GM18520 (cell line): ENCODE data around the gene MPPED1.

Experiments used
- ATAC-seq: cut with Tn5 transposase; IDR thresholded peaks from one replicate; pipeline ENCODE4 v1.9.1; 2021; ENCODE audit not compliant: unreplicated experiment

MPPED1 gene

GRCh38 chr22:43474161-43475101, 62.6 kb downstream of the MPPED1 start:
- ATAC-seq = no peak

GRCh38 chr22:43475549-43476076, 63.8 kb downstream of the MPPED1 start:
- ATAC-seq = no peak

DNA sequence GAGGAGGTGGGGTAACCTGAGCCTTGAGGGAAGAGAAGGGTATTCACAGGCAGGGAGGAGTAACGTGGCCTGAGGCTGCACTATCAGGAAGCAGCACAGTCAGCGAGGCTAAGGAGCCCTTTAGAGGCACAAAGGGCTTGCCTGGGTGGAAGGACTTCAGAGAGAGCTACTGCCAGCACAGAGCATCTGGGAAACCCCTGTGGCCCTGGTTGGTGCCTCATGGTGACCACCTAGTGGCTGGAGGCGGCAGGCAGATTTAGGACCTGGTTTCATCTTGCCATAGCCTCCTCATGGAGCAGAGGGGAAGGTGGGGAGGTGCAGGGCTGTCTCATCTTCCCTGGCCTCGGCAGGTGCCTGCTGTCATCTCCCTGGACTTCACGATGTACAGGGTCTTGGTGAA, 64.5 kb downstream of the MPPED1 start:
- ATAC-seq = no peak

GRCh38 chr22:43476751-43477725, 65.2 kb downstream of the MPPED1 start:
- ATAC-seq = no peak

DNA sequence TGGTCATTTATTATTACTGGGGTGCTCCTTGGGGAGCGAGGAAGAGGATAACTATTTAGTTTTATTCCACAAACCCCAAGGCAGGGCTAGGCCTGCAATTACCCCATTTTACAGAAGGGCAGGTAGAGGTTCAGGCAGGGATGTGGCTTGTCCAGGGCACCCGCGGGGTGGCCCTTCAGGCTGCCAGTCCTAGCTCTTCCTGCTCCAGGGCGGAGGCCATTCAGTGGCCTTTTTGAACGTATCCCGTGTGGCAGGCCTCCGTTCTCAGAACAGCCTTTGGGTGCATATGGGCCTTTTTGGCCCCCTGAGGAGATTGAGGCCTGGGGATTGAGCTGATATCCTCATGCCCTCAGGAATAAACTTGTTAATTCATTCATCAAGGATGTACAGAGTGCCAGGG, 66.2 kb downstream of the MPPED1 start:
- ATAC-seq = no peak

GRCh38 chr22:43478621-43479300, 66.9 kb downstream of the MPPED1 start:
- ATAC-seq = no peak

DNA sequence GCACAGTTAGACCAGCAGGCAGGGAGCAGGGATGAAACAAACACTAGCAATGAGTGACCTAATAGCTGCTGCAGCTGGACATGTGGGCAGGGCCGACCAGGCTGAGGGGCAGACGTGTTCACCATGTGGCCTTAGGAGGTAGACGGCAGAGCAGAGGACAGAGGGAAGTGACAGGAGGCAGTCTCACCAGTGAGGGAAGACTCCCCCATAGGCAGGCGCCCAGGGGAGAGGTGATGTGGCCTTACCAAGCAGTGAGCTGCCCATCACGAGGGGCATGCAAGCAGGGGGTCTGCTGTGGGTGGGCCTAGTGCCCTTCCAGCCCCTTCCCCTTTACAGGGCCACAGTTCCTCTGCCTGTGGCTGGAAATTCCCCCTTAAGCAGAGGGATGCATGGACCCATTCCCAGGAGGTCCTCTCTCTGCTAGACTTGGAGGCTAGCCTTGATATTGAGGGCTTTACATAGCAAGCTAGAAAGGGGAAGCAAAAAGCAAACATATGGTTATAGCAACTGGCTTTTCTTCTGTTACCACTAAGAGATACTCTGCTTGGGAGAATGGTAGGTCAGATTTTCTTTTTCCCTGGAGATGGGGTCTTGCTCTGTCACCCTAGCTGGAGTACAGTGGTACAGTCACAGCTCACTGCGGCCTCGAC, 67.6 kb downstream of the MPPED1 start:
- ATAC-seq = no peak

- no peak for ATAC-seq
Measured at GRCh38 chr22:43479962-43480361, 68.1 kb downstream of the MPPED1 start.

GRCh38 chr22:43481568-43482317, 69.9 kb downstream of the MPPED1 start:
- no peak for ATAC-seq

- no peak for ATAC-seq
Measured at GRCh38 chr22:43482318-43482625, 70.5 kb downstream of the MPPED1 start.

GRCh38 chr22:43483266-43483665, 71.5 kb downstream of the MPPED1 start:
- ATAC-seq = no peak

GRCh38 chr22:43483669-43484068, 71.9 kb downstream of the MPPED1 start:
- no peak for ATAC-seq

DNA sequence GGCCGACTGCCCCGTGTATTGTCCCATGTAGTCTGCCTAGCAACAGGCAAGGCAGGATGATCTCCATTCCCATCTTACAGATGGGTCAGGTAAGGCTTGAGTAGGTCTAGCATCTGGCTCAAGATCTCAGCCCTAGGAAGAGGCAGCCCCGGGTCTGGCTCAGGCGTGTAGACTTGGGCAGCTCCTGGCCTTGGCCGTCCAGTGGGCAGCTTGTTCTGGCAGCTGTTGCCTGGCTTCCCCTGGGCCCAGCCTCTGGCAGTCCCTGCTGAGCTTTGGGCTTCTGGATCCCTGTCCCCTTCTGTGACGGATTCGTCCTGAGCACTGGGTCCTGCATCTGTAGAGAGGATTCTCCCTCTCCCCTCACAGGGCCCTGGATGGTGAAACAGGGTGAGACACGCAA, 72.4 kb downstream of the MPPED1 start:
- ATAC-seq = no peak

DNA sequence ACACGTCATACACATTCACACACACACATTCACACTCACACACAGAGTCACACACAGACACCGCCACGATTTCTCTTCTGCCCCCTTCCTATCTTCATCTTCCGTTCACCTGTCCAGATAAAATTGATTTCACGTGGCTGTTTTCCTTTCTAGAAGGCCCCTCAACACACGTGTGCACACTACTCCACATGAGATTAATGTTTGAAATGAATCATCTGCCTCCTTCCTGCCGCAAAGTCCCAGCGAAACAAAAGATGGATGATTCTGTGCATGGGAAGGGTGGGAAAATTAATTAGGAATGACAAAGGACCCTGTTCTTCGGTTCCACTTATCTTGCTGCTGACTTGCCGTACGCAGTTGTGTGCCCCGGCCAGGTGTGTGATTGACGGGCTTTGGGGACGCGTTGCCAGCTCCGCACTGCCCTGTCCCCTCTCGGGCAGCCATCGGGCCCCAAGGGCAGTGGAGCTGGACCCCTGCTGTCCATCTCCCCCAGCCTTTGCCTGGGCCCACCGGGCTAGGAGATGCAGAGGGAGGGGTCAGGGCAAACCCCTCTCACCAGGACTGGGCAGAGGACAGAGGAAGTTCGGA, 73.8 kb downstream of the MPPED1 start:
- ATAC-seq = no peak

DNA sequence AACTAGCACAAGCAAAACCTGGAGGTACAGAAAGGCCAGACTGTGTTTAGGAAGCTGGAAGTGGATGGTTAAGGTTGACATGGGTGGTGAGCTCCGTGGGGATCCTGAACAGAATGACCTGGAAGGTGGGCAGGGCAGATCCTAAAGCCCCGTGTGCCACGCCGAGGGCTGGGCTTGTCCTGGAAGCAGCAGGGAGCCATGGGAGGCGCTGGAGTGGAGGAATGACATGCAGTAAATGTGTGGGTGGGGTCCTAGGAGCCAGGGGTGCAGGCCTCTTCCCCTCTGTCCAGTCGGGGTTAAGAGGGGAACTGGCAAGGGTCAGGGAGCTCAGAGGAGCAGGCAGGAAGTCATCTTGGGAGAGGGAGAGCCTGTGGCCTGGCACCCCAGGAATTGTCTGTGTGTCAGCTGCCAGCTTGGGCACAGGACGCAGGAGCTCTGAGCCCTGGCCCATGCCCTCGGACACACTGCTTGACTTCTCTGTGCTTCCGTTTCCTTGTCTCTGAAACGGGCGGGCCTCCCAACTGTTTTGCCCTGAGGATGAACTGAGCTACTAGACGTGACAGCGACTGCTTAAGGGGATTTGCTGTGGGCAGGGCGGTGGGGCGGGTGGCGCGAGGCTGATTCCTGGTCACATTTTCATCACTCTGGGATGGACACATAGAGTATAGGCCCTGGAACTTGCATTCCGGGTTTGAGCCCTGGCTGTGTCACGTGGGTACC, 75.7 kb downstream of the MPPED1 start:
- ATAC-seq = no peak

DNA sequence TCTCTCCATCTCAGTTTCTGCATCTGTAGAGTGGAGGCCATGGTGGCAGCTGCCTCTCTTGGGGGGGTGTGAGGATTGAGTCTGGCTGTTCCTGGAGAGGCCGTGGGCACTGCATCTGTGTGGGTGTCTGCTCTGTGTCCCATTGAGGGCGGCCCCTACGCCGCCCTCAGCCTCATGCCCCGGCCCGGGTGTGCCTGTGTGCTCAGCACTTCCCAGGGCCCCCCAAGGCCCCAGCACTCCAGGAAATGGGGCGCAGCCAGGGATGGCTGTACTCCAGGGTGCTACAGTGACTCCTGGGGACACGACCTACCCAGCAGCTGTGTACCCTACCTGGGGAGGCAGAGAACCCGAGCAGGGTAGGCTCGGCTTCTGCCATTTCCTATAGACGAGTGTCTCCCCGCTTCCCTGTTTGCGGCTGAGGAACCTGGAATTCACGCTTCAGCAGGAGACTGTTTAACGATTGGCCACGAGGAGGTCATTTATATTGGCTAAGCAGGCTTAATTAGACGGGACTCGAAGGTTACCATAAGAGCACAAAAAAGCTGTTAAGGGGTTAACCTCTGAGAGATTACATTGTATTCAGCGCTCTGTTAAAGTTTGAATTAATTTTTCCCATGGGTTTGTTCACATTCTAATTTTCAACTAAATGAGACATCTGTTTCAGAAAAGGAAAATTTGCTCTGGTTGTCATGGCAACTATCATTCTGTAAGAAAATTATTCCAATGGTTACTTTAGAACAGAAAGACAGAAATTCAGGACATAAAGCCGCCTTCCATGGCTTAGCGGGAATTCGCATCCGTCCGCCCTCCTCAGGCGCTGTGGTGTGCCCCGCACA, 76.4 kb downstream of the MPPED1 start:
- no peak for ATAC-seq

DNA sequence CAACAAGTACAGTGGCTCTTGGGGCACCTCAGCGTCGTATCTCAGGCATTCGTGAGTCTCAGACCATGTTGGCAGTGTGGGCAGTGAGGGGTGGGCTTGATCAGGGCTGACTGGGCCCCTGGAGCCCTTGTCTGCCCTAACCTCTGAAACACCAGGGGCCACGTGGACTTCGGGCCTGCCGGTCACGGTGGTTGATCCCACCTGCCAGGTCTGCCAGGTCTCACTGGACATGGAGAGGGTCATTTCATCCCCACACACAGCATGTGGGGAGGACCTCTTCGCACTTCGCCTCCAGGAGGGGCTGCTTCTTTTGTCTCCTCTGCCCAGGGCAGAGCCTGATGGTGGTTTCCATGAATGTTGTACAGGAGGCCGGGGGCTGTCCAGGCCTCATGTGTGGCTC, 77.1 kb downstream of the MPPED1 start:
- no peak for ATAC-seq

- no peak for ATAC-seq
Measured at GRCh38 chr22:43490311-43490710, 78.5 kb downstream of the MPPED1 start.
